Superior temporal gyrus (tissue), 1 donor: ENCODE results near the gene SKA3.
A peak's percentile ranks its signal among the peaks of the same experiment; 100 is the strongest.
"Not testable (repeated sequence)": the region's sequence is repeated elsewhere in the genome, so short reads cannot be mapped to it uniquely, and the experiment has no call there.

Source experiments
- DNase-seq: peaks from one replicate; pipeline ENCODE4 v3.0.0-alpha.2; 2016; ENCODE audit errors: extremely low spot score

The SKA3 gene

GRCh38 chr13:21176215-21176981 lies at the start of gene SKA3, which contains the start of gene MRPL57:
TSS of gene SKA3 (minus strand) at chr13:21176552. CDS start at chr13:21176477, 75 bp downstream.
TSS of gene MRPL57 (plus strand) at chr13:21176658. CDS start at chr13:21176917, 259 bp downstream.
- DNase-seq: peak; percentile 92

- DNase-seq: no peak
Observed at GRCh38 chr13:21225082-21225481, 48.7 kb upstream of the SKA3 start.

- DNase-seq: no peak
Observed at GRCh38 chr13:21221268-21221667, 44.9 kb upstream of the SKA3 start.

DNA sequence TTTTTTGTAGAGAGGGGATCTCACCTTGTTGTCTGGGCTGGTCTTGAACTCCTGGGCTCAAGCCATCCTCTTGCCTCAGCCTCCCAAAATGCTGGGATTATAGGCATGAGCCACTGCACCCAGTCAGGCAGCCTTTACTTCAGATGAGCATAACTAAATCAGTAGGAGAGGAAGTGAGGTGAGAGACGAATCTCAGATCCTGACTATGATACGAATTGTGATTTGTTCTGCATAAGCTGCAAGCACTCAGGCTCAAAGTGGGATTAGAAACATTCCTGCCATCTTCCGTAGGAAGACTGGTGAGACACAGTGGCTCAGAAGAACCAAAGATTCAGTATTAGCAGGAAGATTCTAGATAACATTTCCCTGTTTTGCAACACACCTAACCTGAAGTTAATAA lies 43.4 kb upstream of the SKA3 start:
- DNase-seq: not testable (repeated sequence)

- no peak for DNase-seq
Observed at GRCh38 chr13:21219036-21219381, 42.7 kb upstream of the SKA3 start.

GRCh38 chr13:21218351-21219035 lies 42.1 kb upstream of the SKA3 start:
- no peak for DNase-seq

GRCh38 chr13:21216332-21216731 lies 40.0 kb upstream of the SKA3 start:
- no peak for DNase-seq

DNA sequence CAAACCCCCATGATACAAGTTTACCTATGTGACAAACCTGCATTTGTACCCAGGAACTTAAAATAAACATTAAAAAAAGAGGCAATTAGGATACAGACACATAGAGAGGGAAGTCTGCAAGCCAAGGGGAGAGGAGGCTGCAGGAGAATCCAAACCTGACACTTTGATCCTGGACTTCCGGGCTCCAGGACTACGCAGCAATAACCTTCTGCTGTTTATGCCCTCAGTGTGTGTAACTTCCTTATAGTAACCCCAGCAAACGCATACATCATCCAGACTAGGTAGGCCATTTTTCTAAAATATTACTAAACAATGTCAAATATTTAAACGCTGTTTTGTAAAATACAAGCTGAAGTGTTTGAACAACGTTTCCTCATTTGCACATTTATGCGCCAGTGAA lies 39.1 kb upstream of the SKA3 start:
- not testable (repeated sequence) for DNase-seq

DNA sequence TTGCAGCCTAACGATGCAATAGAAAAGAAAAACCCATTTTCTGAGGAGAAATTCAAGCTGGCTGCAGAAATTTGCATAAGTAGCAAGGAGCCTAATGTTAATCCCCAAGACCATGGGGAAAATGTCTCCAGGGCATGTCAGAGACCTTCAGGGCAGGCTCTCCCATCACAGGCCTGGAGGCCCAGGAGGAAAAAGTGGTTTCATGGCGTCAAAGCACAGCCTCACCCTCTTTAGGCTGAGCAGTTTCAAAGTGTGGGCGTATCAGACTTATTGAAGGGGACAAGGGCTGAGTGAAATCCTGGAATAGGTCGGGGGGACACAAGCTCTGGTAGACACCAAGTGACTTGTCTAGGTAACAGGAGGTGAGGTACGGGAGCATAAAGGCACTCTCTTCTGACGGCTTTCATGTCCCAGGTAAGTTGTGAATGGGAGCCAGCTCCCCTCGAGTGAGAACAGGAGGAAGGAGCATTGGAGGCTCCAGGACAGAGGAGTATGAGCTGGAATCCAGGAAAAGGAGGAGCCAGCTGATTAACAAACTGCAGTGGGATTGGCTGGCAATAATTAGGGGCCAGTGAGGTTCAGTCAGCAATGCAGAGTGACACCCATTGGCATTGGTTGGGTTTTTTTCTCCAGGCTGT lies 35.9 kb upstream of the SKA3 start:
- DNase-seq: no peak

DNA sequence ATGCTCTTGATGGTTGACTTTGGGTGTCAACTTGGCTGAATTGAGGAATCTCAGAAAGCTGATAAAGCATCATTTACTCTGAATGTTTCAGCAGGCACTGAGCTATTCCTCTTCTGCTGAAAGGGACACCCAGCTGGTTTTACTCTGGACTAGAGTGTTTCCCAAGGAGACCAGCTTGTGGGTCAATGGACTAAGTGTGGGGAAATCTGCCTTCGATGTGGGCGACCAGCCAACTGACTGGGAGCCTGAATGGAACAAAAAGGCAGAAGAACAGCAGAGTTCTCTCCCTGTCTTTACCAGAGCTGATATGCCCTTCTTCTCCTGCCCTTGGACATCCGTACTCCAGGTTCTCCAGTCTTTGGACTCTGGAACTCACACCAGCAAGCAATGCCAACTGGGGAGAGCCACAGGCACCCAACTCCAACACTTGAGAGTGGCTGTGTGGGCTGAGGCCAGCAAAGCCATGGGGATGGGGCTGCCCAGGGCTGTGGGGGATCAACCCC lies 32.4 kb upstream of the SKA3 start:
- DNase-seq: no peak

DNA sequence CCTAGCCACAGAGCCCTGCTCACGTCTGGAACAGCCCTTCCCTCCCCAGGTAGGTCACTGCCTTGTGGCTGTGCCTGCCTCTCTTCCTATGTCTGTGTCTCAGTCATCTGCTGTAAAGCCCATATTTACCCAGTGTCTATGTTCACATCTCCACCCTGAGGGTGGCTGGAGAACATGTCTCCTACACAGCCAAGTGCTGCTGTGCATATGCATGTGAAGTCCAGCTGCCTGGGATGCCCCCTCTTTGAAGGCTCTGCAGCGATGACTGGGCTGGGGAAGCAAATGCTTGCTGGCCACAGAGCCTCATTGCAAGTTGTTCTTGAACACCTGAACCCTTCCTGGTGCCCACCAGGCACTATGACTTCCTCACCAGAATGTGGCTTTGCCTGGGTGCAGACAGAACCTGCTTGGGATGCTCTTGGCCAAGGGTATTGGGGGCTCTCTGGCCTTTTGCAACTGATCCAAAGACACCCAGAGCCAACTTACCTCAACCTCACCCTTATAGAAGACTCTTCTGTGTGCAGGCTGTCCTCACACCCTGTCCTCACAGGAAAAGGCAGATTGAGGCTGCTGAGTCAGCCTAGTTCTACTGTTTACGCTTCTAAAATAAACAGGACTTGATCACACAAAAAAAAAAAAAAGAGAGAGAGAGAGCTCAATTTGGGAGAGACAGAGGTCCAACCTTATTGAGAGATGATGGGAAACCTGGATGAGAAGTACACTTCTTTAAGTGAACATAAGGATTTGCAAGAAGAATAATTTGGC lies 26.6 kb upstream of the SKA3 start:
- no peak for DNase-seq

DNA sequence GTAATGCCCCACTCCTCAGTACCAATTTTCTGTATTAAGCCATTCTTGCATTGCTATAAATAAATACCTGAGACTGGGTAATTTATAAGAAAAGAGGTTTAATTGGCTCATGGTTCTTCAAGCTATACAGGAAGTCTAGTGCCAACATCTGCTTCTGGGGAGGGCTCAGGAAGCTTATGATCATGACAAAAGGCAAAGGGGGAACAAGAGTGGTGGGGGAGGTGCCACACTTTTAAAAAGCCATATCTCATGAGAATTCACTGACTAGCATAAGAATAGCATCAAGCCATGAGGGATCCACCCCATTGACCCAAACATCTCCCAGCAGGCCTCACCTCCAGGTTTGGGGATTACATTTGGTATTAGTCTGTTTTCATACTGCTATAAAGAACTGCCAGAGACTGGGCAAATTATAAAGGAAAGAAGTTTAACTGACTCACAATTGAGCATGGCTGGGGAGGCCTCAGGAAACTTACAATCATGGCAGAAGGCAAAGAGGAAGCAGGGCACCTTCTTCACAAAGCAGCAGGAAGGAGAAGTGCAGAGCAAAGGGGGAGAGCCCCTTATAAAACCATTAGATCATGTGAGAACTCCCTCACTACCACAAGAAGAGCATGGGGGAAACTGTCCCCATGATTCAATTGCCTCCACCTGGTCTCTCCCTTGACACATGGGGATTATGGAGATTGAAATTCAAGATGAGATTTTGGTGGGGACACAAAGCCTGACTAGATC lies 25.3 kb upstream of the SKA3 start:
- not testable (repeated sequence) for DNase-seq

GRCh38 chr13:21198391-21198790 lies 22.0 kb upstream of the SKA3 start:
- not testable (repeated sequence) for DNase-seq

- not testable (repeated sequence) for DNase-seq
Observed at GRCh38 chr13:21197606-21198225, 21.4 kb upstream of the SKA3 start.

- DNase-seq: not testable (repeated sequence)
Observed at GRCh38 chr13:21194756-21195155, 18.4 kb upstream of the SKA3 start.

DNA sequence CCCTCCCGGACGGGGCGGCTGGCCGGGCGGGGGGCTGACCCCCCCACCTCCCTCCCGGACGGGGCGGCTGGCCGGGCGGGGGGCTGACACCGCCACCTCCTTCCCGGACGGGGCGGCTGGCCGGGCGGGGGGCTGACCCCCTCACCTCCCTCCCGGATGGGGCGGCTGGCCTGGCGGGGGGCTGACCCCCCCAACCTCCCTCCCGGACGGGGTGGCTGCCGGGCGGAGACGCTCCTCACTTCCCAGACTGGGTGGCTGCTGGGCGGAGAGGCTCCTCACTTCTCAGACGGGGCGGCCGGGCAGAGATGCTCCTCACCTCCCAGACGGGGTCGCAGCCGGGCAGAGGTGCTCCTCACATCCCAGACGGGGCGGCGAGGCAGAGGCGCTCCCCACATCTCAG lies 10.1 kb upstream of the SKA3 start:
- not testable (repeated sequence) for DNase-seq

DNA sequence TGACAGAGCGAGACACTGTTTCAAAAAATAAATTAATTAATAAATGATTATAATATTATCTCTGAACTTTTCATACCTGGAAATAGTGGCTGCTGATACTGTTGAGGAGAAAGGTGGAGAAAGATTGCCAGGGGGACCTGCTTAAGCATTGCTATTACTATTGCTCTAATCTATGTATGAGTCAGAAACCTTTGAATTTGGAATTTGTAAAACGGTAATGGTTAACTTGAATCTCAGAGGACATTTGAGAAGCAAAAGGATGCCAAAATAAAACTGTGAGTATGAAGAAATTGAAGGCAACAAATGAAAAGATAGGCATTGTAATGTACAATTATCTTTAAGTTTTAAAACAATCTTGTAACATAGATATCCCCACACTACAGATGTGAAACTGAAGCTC lies 5.3 kb upstream of the SKA3 start:
- DNase-seq: no peak

- no peak for DNase-seq
Observed at GRCh38 chr13:21176982-21177284, 581 bp upstream of the SKA3 start.

DNA sequence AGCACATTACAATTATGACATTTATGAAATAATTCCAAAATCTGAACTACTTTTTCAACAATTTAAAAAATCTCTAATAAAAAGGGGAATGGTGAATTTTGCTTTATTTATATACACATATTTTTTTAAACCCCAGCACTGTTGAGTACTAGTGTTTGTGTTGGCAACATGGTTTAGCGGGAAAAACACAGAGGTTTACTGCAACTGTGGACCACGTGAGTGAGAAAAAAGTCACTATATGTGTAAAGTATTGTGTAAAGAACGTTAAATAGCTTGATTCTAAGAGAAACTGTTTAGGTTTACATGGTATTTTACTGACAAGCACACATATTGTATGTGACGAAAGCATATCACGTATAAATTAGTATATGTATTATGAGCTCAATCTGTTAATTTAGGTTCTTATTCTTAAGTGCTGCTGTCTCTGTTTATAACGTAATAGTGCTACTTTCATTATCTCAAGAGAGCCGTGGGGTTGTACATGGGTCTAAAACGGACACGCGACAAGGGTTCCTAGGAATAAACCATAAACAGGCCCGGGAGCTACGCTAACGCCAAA lies 617 bp downstream of the SKA3 start:
- peak; percentile 21 for DNase-seq

- DNase-seq: not testable (repeated sequence)
Observed at GRCh38 chr13:21173767-21174166, 2.6 kb downstream of the SKA3 start.
